HG03135 (cell line): Measurements from ENCODE around the gene TLR2.

Source experiments
- ATAC-seq: cut with Tn5 transposase; IDR thresholded peaks from one replicate; pipeline ENCODE4 v1.9.1; 2021; ENCODE audit warnings: mild to moderate bottlenecking, moderate library complexity; ENCODE audit not compliant: unreplicated experiment

Gene TLR2

GRCh38 chr4:153684182-153684970 is at the start of gene TLR2:
Gene TLR2, plus strand, starts transcription at chr4:153684280. Its CDS starts 18,628 bp downstream, at chr4:153702908.
- ATAC-seq = peak; percentile 91

- no peak for ATAC-seq
Observed at GRCh38 chr4:153634738-153635353, 49.2 kb upstream of the TLR2 start.

GRCh38 chr4:153635846-153636245 is 48.2 kb upstream of the TLR2 start:
- ATAC-seq = no peak

GRCh38 chr4:153637201-153637600 is 46.9 kb upstream of the TLR2 start:
- ATAC-seq = no peak

GRCh38 chr4:153638011-153638410 is 46.1 kb upstream of the TLR2 start:
- ATAC-seq = no peak

- ATAC-seq = no peak
Observed at GRCh38 chr4:153638999-153639398, 45.1 kb upstream of the TLR2 start.

- ATAC-seq = no peak
Observed at GRCh38 chr4:153639833-153640802, 44.0 kb upstream of the TLR2 start.

- no peak for ATAC-seq
Observed at GRCh38 chr4:153641532-153641931, 42.5 kb upstream of the TLR2 start.

- ATAC-seq = peak; percentile 86
Observed at GRCh38 chr4:153643406-153644383, 40.4 kb upstream of the TLR2 start.

- ATAC-seq = no peak
Observed at GRCh38 chr4:153645183-153645582, 38.9 kb upstream of the TLR2 start.

GRCh38 chr4:153646261-153646660 is 37.8 kb upstream of the TLR2 start:
- no peak for ATAC-seq

- no peak for ATAC-seq
Observed at GRCh38 chr4:153646978-153647377, 37.1 kb upstream of the TLR2 start.

GRCh38 chr4:153647975-153648374 is 36.1 kb upstream of the TLR2 start:
- no peak for ATAC-seq

GRCh38 chr4:153649572-153649991 is 34.5 kb upstream of the TLR2 start:
- no peak for ATAC-seq

- no peak for ATAC-seq
Observed at GRCh38 chr4:153651116-153651515, 33.0 kb upstream of the TLR2 start.

GRCh38 chr4:153651587-153651986 is 32.5 kb upstream of the TLR2 start:
- no peak for ATAC-seq

- ATAC-seq = no peak
Observed at GRCh38 chr4:153652051-153652784, 31.9 kb upstream of the TLR2 start.

- no peak for ATAC-seq
Observed at GRCh38 chr4:153655002-153655541, 29.0 kb upstream of the TLR2 start.

- no peak for ATAC-seq
Observed at GRCh38 chr4:153655928-153656327, 28.2 kb upstream of the TLR2 start.
